GM19452 (cell line): ENCODE results near the gene CTBS.
"Not testable (repeated sequence)": the region's sequence is repeated elsewhere in the genome, so short reads cannot be mapped to it uniquely, and the experiment has no call there.

Source experiments
- ATAC-seq: cut with Tn5 transposase; IDR thresholded peaks from one replicate; pipeline ENCODE4 v1.9.1; 2021; ENCODE audit not compliant: unreplicated experiment

Gene CTBS, protein sequence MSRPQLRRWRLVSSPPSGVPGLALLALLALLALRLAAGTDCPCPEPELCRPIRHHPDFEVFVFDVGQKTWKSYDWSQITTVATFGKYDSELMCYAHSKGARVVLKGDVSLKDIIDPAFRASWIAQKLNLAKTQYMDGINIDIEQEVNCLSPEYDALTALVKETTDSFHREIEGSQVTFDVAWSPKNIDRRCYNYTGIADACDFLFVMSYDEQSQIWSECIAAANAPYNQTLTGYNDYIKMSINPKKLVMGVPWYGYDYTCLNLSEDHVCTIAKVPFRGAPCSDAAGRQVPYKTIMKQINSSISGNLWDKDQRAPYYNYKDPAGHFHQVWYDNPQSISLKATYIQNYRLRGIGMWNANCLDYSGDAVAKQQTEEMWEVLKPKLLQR

DNA sequence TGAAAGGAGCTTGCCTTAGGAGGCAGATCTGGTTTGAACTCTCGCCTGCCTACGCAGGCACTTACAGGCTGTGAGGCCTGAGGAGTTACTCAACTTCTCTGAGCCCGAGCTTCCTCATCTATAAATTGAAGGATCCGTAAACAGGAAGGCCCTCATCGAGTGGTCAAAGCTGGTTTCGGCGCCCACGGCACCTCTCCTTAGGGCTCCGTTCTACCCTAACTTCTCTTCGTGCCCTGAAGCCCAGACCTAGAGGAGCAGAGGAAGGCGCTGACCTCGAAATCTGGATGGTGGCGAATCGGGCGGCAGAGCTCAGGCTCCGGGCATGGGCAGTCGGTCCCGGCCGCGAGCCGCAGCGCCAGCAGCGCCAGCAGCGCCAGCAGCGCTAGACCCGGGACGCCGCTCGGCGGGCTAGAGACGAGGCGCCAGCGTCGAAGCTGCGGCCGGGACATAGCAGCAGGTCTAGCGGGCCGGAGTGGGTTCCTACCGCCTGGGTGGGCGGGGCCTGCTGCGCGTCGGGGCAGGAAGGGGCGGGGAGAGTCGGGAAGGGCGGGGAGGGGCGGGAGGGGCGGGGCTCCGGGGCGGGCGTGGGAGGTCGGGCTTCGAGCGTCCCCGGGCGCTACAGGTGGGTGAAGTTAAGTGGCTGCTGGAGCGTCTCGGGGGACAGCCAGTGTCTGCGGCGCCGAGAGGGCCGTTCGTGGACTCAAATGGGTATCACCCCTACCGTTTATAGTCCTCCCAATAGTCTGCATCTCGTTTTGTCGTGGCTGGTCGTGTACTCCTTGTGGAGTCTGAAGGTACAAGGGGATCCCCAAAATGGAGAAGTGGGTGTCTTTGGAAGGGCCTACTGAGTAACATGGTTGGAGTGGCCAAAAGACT is at the start of gene CTBS:
TSS of gene CTBS (minus strand) at position 474 of the 876 bp plus-strand sequence. CDS start at position 449, 25 bp downstream.
- ATAC-seq: peak; percentile 86

- no peak for ATAC-seq
Observed at GRCh38 chr1:84621553-84621952, 47.3 kb upstream of the CTBS start.

GRCh38 chr1:84620720-84621313 is 46.6 kb upstream of the CTBS start:
- peak; percentile 98 for ATAC-seq

DNA sequence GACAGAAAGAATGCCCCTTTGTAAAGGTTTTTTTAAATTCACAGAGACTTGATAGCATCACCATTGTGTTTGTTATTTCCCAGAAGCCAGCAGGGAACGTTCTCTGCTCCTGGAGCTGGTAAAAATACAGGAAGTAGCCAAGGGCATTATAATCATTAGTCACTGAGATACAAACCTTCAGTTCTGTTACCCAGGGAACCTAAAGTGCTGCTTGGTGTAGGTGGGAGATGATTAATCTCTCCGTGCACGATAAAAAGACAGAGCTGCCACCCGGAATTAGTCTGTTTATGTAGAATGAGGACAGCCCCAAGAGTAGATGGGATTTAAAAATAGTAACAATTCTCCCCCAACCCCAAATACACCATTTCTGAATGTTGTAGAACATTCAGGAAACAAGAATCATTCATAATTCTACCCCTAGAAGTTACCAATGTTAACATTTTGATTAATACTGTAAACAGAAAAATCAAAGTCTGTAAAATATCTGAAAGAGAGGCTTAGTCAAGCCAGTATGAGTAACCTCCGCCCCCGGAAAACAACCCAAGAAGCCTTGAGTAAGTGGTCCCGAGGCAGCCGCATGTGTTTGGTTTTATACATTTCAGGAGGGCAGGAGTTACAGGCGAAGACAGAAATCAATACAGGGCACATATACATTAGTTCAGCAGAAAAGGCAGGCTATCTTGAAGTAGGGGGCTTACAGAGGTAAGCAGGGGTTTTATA is 45.3 kb upstream of the CTBS start:
- no peak for ATAC-seq

- no peak for ATAC-seq
Observed at GRCh38 chr1:84617349-84617748, 43.1 kb upstream of the CTBS start.

- no peak for ATAC-seq
Observed at GRCh38 chr1:84615790-84616189, 41.5 kb upstream of the CTBS start.

GRCh38 chr1:84613887-84614286 is 39.6 kb upstream of the CTBS start:
- ATAC-seq: no peak

GRCh38 chr1:84613026-84613425 is 38.8 kb upstream of the CTBS start:
- no peak for ATAC-seq

GRCh38 chr1:84611796-84612195 is 37.6 kb upstream of the CTBS start:
- no peak for ATAC-seq

DNA sequence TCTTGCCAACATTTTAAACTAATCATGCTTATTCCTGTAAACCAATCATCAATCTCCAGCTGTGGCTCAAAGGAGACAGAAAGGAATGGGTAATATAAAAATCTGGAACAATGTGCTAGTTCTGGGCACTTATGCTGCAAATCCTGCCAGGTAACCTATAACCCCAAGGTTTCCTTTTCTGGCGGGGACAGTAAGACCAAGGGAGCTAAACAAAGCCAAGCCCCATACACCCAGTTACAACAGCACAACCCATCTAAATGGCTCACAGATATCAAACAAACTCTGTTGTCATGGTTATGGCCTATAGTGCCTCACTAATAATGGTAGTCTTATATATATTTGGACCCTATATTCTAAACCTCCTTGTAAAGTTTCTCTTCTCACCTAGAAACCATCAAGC is 36.9 kb upstream of the CTBS start:
- ATAC-seq: no peak

GRCh38 chr1:84606977-84607376 is 32.7 kb upstream of the CTBS start:
- ATAC-seq: no peak

DNA sequence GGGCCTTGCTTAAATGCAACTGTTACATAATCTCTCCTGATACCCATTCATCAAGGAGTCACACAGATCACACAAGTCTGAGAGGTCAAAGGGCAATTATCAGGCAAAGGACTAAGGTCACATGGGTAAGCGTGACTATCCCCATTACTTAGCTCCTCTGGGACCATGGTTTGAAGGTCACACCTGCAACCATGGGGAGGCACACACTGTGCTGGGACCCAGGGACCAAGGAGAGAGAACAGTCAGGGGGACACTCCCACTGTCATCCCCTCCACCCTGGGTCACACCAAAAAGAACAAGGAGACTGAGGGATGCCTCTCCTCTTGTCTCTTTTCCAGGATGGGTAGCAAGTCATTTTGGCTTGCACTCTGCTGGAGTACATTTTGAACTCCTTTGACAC is 30.9 kb upstream of the CTBS start:
- ATAC-seq: no peak

GRCh38 chr1:84603941-84604830 is 29.9 kb upstream of the CTBS start:
- no peak for ATAC-seq

GRCh38 chr1:84603223-84603622 is 29.0 kb upstream of the CTBS start:
- ATAC-seq: no peak

DNA sequence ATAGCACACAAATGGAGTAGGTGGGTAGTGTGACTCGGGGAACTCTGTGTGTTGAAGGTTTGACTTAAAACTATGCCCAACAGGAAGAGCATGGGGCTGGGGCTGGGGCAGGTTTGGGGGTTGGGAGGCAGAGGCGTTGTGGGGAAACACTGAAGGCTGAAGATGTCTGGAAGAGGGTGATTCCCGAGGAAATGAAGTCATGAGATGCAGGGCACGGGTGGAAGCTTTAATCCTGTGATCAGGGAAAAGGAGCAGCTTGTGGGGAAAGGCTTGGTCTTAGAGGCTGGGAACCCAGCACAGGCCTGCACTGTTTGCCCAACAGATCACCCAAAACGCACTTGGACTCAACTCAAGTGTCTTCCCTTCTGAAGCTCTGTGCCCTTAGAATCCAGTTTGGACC is 26.6 kb upstream of the CTBS start:
- ATAC-seq: no peak

DNA sequence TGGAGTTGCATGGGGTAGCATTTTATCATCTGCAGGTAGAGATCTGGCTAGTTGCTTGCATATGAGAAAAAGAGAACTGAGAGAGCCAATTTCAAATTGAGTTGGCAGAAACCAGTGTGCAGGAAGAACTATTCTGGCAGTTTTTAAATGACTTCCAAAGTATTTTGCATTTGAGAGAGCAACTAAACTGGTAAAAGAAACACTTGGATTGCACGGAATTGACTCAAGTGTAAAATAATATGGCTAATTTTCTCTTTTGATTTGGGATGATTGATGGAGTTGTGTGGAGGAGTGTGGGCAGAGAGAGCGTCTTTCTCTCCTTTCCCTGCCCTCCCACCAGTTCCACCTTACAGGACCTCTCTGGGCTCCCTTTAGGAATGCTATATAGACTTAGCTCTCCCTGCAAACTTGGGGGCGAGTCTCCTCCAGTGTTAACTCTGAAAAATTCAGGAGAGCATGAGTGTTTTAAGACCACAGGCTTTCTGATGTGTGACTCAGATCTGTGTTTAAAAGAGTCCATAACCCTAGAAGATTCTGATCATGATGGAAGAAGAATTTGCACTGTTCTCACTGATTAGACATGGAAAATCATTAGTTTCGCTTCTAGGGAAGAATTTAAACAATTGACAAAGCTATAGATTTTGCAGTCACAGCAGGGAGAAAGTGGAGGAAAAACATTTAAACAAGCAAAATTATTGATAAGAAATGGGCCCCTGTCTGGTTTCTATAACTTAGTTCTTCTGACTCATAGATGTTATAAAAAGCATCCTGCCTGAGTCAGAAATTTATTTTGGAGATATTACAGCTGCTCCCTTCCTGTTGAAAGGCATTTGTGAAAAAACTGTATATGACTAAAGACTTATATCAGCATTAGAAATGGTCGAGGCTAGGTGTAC is 24.9 kb upstream of the CTBS start:
- peak; percentile 79 for ATAC-seq

DNA sequence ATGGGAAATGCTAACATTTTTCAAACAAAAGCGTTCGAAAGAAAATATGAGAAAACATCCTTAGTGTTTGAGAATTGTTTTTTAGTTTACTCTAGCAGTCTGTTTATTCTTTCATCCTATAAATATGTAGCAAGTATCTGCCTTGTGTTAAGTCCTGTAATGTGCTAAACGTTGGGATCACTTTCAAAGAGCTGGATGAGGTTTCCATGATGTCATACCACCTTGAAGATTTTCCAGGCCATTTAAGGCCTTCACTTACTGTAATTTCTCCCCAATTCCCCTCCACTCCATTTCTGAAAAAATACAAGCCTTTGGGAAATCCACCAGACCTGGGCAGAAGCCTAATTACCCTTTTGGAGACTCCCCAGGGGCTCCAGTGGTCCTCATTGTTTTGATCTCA is 24.2 kb upstream of the CTBS start:
- ATAC-seq: no peak

DNA sequence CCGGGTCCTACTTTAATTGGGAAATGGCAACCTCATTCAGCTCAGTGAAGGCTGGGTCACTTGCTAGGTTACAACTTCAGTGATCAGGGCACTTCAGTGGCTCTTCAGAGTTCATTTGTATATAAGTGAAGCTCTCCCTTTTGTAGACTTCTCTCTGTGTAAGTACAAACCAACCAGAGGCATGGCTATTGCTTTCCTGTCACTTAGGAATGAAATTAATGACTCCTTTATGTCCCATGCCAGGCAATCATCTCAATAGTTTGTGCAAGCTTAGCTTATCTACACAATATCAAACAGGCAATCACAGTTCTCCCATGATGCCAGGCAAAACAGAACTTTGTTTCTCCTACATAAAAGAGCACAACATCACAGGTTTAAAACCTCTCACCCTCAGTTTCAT is 22.8 kb upstream of the CTBS start:
- no peak for ATAC-seq

- not testable (repeated sequence) for ATAC-seq
Observed at GRCh38 chr1:84594959-84595358, 20.7 kb upstream of the CTBS start.
